Measurements from ENCODE around the gene MTARC2. TPM values are rescaled to one million over a fixed set of nuclear protein-coding genes. Genes with fewer than 3 reads are reported as not detected.

Gene MTARC2
- polyA plus RNA-seq, 1 experiment, result 2.9 TPM

GRCh38 chr1:220767312-220768125, 19.4 kb downstream of the MTARC2 start:
- Histone ChIP-seq H3K9me3 (ENCODE audit: control insufficient read depth, insufficient read depth, low read length) (no peaks in the 10 kb centered on the region), H3K27me3 (ENCODE audit: control insufficient read depth, insufficient read depth, low read length) (no peaks in the 10 kb centered on the region), H3K4me3 (ENCODE audit: low read depth, low read length) (no peak overlapping the region), H3K27ac (ENCODE audit: low read depth, low read length) (peak overlapping the region; percentile 32)
- no peak for TF ChIP-seq CTCF (IDR thresholded peaks at IDR 0.05; ENCODE audit: low read depth, low read length)
- CTCF ChIA-PET, result interaction anchor here (0.7 to 2.1 kb wide), 5 partner anchors 10 to 549 kb away, joined by 3 to 6 read pairs (median 4); partner anchors contain the start of gene MTARC2
- DNase-seq (ENCODE audit: low read depth, low spot score), result peak; percentile 24
- POLR2A ChIA-PET, result interaction anchor here (0.8 to 0.9 kb wide), 2 partner anchors 20 to 34 kb away, joined by 4 read pairs; partner anchors contain the start of gene MTARC2

GRCh38 chr1:220768126-220768601, 20.0 kb downstream of the MTARC2 start:
- TF ChIP-seq CTCF (IDR thresholded peaks at IDR 0.05; ENCODE audit: low read depth, low read length), result no peak
- ChIA-PET POLR2A (interaction anchor here (0.8 to 0.9 kb wide), 2 partner anchors 20 to 34 kb away, joined by 4 read pairs; partner anchors contain the start of gene MTARC2), CTCF (interaction anchor here (0.9 to 2.1 kb wide), 3 partner anchors 20 to 487 kb away, joined by 4 to 6 read pairs (median 5); partner anchors contain the start of gene MTARC2)
- Histone ChIP-seq H3K27me3 (ENCODE audit: control insufficient read depth, insufficient read depth, low read length) (no peaks in the 10 kb centered on the region), H3K4me3 (ENCODE audit: low read depth, low read length) (no peak overlapping the region), H3K27ac (ENCODE audit: low read depth, low read length) (no peak overlapping the region), H3K9me3 (ENCODE audit: control insufficient read depth, insufficient read depth, low read length) (no peaks in the 10 kb centered on the region)
- DNase-seq (ENCODE audit: low read depth, low spot score), result no peak

GRCh38 chr1:220769205-220769604, 21.1 kb downstream of the MTARC2 start:
- ChIA-PET CTCF (interaction anchor here (0.7 to 1.5 kb wide), 3 partner anchors 7 to 87 kb away, joined by 4 to 8 read pairs (median 4); no protein-coding TSS in a partner anchor), POLR2A (no interaction called here)
- no peak for TF ChIP-seq CTCF (IDR thresholded peaks at IDR 0.05; ENCODE audit: low read depth, low read length)
- Histone ChIP-seq H3K9me3 (ENCODE audit: control insufficient read depth, insufficient read depth, low read length) (no peaks in the 10 kb centered on the region), H3K27ac (ENCODE audit: low read depth, low read length) (no peak overlapping the region), H3K4me3 (ENCODE audit: low read depth, low read length) (no peak overlapping the region), H3K27me3 (ENCODE audit: control insufficient read depth, insufficient read depth, low read length) (no peaks in the 10 kb centered on the region)
- DNase-seq (ENCODE audit: low read depth, low spot score), result no peak

- ChIA-PET POLR2A (no interaction called here), CTCF (interaction anchor here (1.5 to 2.7 kb wide), 2 partner anchors 37 kb away, joined by 8 to 14 read pairs; no protein-coding TSS in a partner anchor)
- no peak for TF ChIP-seq CTCF (IDR thresholded peaks at IDR 0.05; ENCODE audit: low read depth, low read length)
- no peak overlapping the region for H3K4me3 ChIP-seq (ENCODE audit: low read depth, low read length)
- no peak overlapping the region for H3K27ac ChIP-seq (ENCODE audit: low read depth, low read length)
- no peaks in the 10 kb centered on the region for H3K27me3 ChIP-seq (ENCODE audit: control insufficient read depth, insufficient read depth, low read length)
- H3K9me3 ChIP-seq (ENCODE audit: control insufficient read depth, insufficient read depth, low read length), result no peaks in the 10 kb centered on the region
- no peak for DNase-seq (ENCODE audit: low read depth, low spot score)
These were observed 22.3 kb downstream of the MTARC2 start for GRCh38 chr1:220770245-220770913.

Data from AG04450 (cell line).